Erythroblast (primary cell): ENCODE measurements around the gene PLEKHG1.

Experiments used
- GATA1 ChIP-seq: IDR thresholded peaks from 2 replicates; pipeline ENCODE4 v1.6.1; 2011; ENCODE audit warnings: low read depth, mild to moderate bottlenecking, control low read depth, low read length, moderate library complexity
- POLR2A ChIP-seq: IDR thresholded peaks from 2 replicates; pipeline ENCODE4 v1.6.1; 2011; ENCODE audit warnings: mild to moderate bottlenecking, low read length

DNA sequence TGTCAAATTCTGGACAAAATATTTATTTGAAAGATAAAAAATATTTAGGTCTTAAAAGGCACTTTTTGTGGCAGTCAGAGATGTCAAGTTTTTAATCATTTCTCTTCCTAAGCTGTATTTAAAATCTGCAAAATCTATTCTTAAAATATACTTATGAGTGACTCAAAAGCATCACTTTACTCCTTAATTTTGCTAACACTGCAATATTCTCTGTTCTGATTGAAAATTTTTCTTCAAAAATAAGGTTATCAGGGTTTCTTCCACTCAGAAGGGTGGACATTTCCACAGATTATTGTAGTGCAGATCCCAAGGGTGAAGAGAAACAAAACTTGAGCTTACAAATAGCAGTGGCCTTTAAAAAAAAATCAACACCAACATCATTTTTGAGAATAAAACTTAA, 27.5 kb downstream of the PLEKHG1 start:
- TF ChIP-seq POLR2A (no peak), GATA1 (no peak)
